ENCODE measurements around the gene NCLN.
"Not testable (repeated sequence)": the region's sequence is repeated elsewhere in the genome, so short reads cannot be mapped to it uniquely, and the experiment has no call there.

The NCLN gene

DNA sequence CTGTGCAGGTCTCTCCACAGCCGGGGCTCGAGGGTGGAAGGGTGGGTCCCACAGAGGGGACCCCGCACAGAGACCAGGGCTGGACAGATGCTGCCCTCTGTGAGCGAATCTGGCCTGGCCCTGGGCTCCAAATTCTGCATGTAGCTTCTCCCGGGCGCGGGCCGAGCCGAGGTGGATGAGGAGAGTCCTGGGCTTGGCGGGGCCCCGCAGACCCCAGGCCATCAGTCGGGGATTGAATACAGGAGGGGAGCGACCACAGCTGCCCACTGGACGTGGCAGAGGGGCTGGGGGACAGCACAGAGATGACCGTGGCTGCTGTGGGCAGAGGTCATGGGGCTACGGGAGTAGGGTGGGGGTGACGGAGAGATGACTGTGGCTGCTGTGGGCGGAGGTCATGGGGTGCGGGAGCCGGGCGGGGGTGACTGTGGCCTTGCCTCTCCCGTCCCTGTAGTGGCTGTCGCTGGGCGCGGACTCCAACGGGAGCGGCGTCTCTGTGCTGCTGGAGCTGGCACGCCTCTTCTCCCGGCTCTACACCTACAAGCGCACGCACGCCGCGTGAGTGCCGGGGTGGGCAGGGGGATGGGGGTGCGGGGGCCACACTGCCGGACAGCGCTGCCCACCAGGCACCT, 15.5 kb downstream of the NCLN start:
- no peak for DNase-seq

- no peak for DNase-seq
These were observed 16.2 kb downstream of the NCLN start for GRCh38 chr19:3201911-3202310.

DNA sequence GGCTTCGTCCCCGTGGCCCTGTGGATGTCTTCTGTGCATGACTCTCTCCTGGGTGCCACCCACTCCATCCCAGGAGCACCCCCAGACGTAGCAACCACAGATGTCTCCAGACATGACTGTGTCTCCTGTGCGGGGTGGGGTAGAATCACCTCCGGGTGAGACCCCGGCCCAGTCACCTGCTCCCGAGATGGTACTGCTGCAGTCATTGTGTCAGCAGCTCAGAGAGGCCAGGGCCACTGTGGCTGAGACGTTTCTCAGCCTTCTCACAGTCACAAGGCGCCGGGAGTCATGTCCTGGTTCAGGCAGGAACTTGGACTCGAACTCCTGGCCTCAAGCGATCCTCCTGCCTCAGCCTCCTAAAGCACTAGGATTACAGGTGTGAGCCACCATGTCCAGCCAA, 16.6 kb downstream of the NCLN start:
- DNase-seq: no peak

DNA sequence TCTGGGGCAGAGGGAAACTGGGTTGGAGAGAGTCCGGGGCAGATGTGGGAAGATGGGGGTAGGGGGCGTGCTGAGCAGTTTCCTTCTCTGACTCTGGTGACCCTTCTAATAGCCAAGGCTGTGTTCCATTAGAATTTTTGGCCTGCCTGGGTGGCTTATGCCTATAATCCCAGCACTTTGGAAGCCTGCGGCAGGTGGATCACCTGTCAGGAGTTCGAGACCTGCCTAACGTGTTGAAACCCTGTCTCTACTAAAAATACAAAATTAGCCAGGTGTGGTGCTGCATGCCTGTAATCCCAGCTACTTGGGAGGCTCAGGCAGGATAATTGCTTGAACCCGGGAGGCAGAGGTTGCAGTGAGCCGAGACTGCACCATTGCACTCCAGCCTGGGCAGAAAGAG, 17.2 kb downstream of the NCLN start:
- not testable (repeated sequence) for DNase-seq

- no peak for DNase-seq
These were observed 18.3 kb downstream of the NCLN start for GRCh38 chr19:3203805-3204645.

GRCh38 chr19:3204646-3205275, 19.0 kb downstream of the NCLN start:
- no peak for DNase-seq

GRCh38 chr19:3206216-3206953, 20.7 kb downstream of the NCLN start:
- DNase-seq: no peak

GRCh38 chr19:3207461-3208242, 21.9 kb downstream of the NCLN start:
- no peak for DNase-seq

DNA sequence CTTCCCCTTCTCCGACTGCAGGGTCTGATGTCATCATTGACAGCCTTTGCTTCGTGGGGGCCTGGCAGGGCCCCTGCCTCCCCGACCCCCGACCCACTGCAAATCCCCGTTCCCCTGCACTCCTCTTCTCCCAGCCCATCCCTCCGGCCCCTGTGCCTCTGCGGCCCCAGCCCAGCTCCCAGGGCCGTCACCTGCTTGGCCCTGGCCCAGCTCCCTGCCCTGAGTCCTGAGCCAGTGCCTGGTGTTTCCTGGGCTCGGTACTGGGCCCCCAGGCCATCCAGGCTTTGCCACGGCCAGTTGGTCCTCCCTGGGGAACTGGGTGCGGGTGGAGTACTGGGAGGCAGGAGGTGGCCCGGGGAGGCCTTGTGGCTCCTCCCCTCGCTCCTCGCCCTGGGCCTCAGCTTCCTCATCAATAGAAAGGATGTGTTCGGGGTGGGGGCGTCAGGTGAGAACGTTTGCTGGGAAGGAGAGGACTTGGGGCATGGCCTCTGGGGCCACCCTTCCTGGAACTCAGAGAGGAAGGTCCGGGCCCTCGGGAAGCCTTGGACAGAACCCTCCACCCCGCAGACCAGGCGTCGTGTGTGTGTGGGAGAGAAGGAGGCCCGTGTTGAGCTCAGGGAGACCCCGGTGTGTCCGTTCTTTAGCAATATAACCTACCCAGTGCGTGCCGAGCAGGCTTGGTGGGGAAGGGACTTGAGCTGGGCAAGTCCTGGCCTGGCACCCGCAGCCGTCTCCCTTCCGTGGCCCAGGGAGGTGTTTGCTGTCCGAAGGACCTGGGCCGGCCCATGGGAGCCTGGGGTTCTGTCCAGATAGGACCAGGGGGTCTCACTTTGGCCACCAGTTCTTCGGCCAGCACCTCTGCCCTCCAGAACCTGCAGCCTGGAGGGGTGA, 22.8 kb downstream of the NCLN start:
- no peak for DNase-seq

DNA sequence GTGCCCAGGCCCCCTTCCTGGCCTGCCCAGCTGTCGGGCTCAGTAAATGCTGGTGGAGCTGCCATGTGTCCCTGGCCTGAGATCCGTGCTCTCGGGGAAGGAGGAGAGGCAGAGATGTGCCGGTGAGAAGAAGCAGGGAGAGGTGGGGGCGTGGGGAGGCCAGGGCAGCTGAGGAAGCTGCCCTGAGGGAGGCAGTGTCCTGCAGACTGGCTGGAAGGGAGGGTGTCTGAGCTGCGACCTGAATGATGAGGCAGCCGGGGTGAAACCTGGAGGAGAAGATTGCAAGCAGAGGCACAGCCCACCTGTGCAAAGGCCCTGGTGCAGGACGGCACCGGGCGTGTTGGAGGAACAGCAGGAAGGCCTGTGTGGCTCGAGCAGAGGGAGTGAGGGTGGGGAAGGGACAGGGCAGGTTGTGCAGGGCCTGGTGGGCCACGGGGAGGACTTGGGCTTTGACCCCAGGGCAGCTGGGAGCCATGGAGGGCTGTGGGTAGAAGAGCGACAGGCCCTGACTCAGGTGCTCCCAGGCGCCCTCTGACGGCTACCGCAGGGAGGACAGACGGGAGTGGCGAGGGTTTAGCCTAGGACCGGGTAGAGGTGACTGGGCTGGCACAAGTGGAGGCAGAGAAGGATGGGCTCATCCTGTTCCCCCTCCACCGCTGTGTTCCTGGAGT, 24.8 kb downstream of the NCLN start:
- DNase-seq: peak; percentile 54

DNA sequence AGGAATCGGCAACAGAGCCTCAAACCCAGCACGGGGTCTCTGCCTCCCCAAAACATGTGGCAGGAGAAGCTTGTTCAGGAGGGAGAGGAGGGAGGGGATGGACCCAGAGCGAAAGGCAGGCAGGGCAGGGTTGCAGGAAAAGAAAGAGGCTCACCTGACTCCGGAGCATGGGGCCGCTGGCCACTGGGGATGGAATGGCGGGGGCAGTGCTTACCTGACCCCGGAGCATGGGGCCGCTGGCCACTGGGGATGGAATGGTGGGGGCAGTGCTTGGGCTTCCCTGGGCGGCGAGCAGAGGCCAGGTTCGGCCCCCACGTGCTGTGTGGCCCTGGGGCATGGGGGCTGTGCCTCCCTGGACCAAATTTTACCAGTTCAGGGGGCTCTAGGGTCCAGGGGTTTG, 25.5 kb downstream of the NCLN start:
- no peak for DNase-seq

GRCh38 chr19:3213159-3213558, 27.4 kb downstream of the NCLN start:
- DNase-seq: no peak

DNA sequence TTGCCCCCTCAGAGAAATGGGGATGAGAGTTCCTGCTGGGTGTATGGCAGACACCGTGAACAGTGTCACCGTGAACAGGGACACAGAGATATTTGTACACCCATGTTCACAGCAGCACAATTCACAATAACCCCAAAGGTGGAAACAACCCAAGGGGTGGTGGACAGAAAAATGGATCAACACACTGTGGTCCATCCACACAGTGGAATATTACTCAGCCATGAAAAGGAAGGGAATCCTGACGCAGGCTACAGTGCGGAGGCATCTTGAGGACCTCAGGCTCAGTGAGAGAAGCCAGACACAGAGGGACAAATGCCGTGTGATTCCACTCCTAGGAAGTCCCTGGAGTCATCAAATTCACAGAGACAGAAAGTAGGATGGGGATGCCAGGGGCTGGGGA, 31.1 kb downstream of the NCLN start:
- no peak for DNase-seq

- no peak for DNase-seq
These were observed 34.8 kb downstream of the NCLN start for GRCh38 chr19:3220576-3220975.

- not testable (repeated sequence) for DNase-seq
These were observed 35.8 kb downstream of the NCLN start for GRCh38 chr19:3221576-3221975.

- DNase-seq: no peak
These were observed 37.0 kb downstream of the NCLN start for GRCh38 chr19:3222709-3223108.

- peak; percentile 53 for DNase-seq
These were observed 38.8 kb downstream of the NCLN start, which contains the start of gene CELF5 for GRCh38 chr19:3224346-3225168. TSS of gene CELF5 (plus strand) at chr19:3224661. CDS start at chr19:3224740, 79 bp downstream.

DNA sequence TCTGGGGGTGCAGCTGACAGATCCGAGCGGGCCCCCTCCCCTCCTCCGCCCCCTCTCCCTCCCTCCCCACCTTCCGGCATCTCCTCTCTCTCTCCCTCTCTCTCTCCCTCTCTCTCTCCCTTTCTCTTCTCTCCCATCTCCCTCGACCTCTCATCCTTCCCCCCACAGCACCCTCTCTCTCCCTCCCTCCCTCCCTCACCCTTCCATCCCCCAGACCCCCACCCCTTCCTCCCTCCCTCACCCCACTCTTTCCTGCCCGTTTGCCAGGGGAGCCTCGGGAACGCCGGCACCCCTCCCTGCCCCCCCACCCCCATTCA, 39.4 kb downstream of the NCLN start:
- no peak for DNase-seq

DNA sequence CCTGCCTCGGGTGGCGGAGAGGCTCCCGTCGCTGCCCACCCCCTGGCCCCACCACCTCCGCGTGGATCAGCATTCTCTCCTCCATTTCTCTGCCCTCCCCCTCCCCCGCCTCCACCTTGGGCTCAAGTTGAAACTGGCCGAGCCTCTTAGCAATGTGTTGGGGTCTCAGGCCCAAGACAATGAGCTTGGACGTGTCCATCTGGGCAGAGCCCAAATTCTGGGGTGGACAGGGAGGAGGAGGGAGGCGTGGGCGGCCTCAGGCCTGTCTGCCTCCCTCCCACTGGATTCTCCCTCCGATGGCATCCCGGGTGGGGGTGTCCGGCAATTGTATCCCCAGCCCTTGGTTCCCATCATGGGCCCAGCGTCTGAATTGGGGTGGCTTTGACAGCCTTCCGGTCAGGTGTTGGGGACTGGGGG, 40.0 kb downstream of the NCLN start:
- no peak for DNase-seq

GRCh38 chr19:3227054-3227626, 41.4 kb downstream of the NCLN start:
- no peak for DNase-seq

Data from stimulated activated naive CD4-positive, alpha-beta T cell treated with Interleukin-2 at 50 U/mL for 16 hours (primary cell).